SK-N-SH treated with all-trans-retinoic acid at 6 μM for 48 hours (cell line): ENCODE results near the gene HOMEZ.

ENCODE experiments used
- ARNTL ChIP-seq: fragments of 450-650 bp; formaldehyde crosslinking; IDR thresholded peaks from 2 replicates; pipeline ENCODE4 v1.5.0; 2020; ENCODE audit warnings: low read depth, mild to moderate bottlenecking, moderate library complexity, borderline replicate concordance
- CSDC2 ChIP-seq: fragments of 250-450 bp; sonication (Bioruptor Pico); IDR thresholded peaks from 2 replicates; pipeline ENCODE4 v1.5.0; 2020; ENCODE audit warnings: mild to moderate bottlenecking, moderate library complexity
- ESRRG ChIP-seq: fragments of 250-450 bp; sonication (Bioruptor Pico); IDR thresholded peaks from 2 replicates; pipeline ENCODE4 v1.6.1; 2021; ENCODE audit warnings: mild to moderate bottlenecking
- OSR1 ChIP-seq: fragments of 250-450 bp; sonication (Bioruptor Pico); IDR thresholded peaks from 2 replicates; pipeline ENCODE4 v1.8.0; 2022; ENCODE audit warnings: moderate library complexity, mild to moderate bottlenecking, inconsistent platforms
- PPARA ChIP-seq: fragments of 250-450 bp; sonication (Bioruptor Pico); IDR thresholded peaks from 2 replicates; pipeline ENCODE4 v1.5.0; 2020; ENCODE audit warnings: mild to moderate bottlenecking, borderline replicate concordance
- RARB ChIP-seq: fragments of 250-450 bp; sonication (Bioruptor Pico); IDR thresholded peaks from 2 replicates; pipeline ENCODE4 v1.8.0; 2021; ENCODE audit warnings: mild to moderate bottlenecking, moderate library complexity
- TCF4 ChIP-seq: fragments of 250-450 bp; sonication (Bioruptor Pico); IDR thresholded peaks from 2 replicates; pipeline ENCODE4 v1.8.0; 2021; ENCODE audit warnings: mild to moderate bottlenecking, moderate library complexity, borderline replicate concordance
- TOX ChIP-seq: fragments of 250-450 bp; sonication (Bioruptor Pico); IDR thresholded peaks from 2 replicates; pipeline ENCODE4 v1.8.0; 2021; ENCODE audit warnings: mild to moderate bottlenecking, moderate library complexity, borderline replicate concordance
- ZC3H10 ChIP-seq: fragments of 250-450 bp; sonication (Bioruptor Pico); IDR thresholded peaks from 2 replicates; pipeline ENCODE4 v1.5.1; 2021; ENCODE audit warnings: mild to moderate bottlenecking, moderate library complexity
- ZNF70 ChIP-seq: fragments of 450-650 bp; formaldehyde crosslinking; IDR thresholded peaks from 2 replicates; pipeline ENCODE4 v1.5.0; 2020; ENCODE audit warnings: mild to moderate bottlenecking, moderate library complexity
- TF ChIP-seq, protein P1 (sequence below): fragments of 250-450 bp; sonication (Bioruptor Pico); IDR thresholded peaks from 2 replicates; pipeline ENCODE4 v1.5.1; 2021; ENCODE audit warnings: mild to moderate bottlenecking, moderate library complexity
- TF ChIP-seq, protein P2 (sequence below): fragments of 250-450 bp; sonication (Bioruptor Pico); IDR thresholded peaks from 2 replicates; pipeline ENCODE4 v1.5.0; 2020; ENCODE audit warnings: mild to moderate bottlenecking, moderate library complexity

GRCh38 chr14:23319746-23320583, 34.0 kb upstream of the HOMEZ start:
- TF ChIP-seq, protein P1, sequence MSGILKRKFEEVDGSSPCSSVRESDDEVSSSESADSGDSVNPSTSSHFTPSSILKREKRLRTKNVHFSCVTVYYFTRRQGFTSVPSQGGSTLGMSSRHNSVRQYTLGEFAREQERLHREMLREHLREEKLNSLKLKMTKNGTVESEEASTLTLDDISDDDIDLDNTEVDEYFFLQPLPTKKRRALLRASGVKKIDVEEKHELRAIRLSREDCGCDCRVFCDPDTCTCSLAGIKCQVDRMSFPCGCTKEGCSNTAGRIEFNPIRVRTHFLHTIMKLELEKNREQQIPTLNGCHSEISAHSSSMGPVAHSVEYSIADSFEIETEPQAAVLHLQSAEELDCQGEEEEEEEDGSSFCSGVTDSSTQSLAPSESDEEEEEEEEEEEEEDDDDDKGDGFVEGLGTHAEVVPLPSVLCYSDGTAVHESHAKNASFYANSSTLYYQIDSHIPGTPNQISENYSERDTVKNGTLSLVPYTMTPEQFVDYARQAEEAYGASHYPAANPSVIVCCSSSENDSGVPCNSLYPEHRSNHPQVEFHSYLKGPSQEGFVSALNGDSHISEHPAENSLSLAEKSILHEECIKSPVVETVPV (CRISPR knock-in tag), result no peak
- TF ChIP-seq TCF4 (CRISPR knock-in tag), result no peak
- TF ChIP-seq TOX (CRISPR knock-in tag), result no peak
- no peak for TF ChIP-seq ZC3H10
- no peak for TF ChIP-seq ARNTL
- no peak for TF ChIP-seq ESRRG
- no peak for TF ChIP-seq PPARA (CRISPR knock-in tag)
- TF ChIP-seq, protein P2, sequence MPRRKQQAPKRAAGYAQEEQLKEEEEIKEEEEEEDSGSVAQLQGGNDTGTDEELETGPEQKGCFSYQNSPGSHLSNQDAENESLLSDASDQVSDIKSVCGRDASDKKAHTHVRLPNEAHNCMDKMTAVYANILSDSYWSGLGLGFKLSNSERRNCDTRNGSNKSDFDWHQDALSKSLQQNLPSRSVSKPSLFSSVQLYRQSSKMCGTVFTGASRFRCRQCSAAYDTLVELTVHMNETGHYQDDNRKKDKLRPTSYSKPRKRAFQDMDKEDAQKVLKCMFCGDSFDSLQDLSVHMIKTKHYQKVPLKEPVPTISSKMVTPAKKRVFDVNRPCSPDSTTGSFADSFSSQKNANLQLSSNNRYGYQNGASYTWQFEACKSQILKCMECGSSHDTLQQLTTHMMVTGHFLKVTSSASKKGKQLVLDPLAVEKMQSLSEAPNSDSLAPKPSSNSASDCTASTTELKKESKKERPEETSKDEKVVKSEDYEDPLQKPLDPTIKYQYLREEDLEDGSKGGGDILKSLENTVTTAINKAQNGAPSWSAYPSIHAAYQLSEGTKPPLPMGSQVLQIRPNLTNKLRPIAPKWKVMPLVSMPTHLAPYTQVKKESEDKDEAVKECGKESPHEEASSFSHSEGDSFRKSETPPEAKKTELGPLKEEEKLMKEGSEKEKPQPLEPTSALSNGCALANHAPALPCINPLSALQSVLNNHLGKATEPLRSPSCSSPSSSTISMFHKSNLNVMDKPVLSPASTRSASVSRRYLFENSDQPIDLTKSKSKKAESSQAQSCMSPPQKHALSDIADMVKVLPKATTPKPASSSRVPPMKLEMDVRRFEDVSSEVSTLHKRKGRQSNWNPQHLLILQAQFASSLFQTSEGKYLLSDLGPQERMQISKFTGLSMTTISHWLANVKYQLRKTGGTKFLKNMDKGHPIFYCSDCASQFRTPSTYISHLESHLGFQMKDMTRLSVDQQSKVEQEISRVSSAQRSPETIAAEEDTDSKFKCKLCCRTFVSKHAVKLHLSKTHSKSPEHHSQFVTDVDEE (CRISPR knock-in tag), result no peak
- no peak for TF ChIP-seq ZNF70 (CRISPR knock-in tag)
- TF ChIP-seq RARB (CRISPR knock-in tag), result no peak
- no peak for TF ChIP-seq CSDC2 (CRISPR knock-in tag)
- no peak for TF ChIP-seq OSR1 (CRISPR knock-in tag)
